B cell (primary cell): ENCODE results near the gene RHEBL1. TPM values are rescaled to one million over a fixed set of nuclear protein-coding genes. Genes with fewer than 3 reads are reported as not detected.

Source experiments
- ATAC-seq: fragments of 200-7000 bp; cut with Tn5 transposase; one replicate; pipeline ENCODE4 v1.10.0; 2021; ENCODE audit warnings: low read depth, mild to moderate bottlenecking, moderate number of reproducible peaks, moderate library complexity
- CTCF ChIA-PET: fragments of 350-600 bp; sonication (Branson Sonifier 250); formaldehyde crosslinking; loops from one replicate; lab custom pipeline; 2021; ENCODE audit warnings: antibody characterized with exemption, inconsistent platforms; lab: Charles Lee
- POLR2A ChIA-PET: fragments of 350-600 bp; sonication (Branson Sonifier 250); formaldehyde crosslinking; loops from one replicate; lab custom pipeline; 2021; ENCODE audit warnings: antibody characterized with exemption; lab: Charles Lee
- DNase-seq: peaks from one replicate; pipeline ENCODE4 v3.0.0; 2013
- H2AFZ ChIP-seq: 2 replicates; pipeline ENCODE4 v1.6.1; 2012; ENCODE audit warnings: mild to moderate bottlenecking, low read depth, low read length; ENCODE audit not compliant: insufficient read depth, poor library complexity, severe bottlenecking
- H3K27ac ChIP-seq, 2 donors: 1 replicate in 1 of 2; 2 replicates in 1 of 2; pipeline ENCODE4 v1.5.1; 2012 to 2013; ENCODE audit warnings: low read length in 2 of 2, mild to moderate bottlenecking in 2 of 2, moderate library complexity in 1 of 2
- H3K27me3 ChIP-seq, 4 experiments: fragments of 200-600 bp in 1 of 4; sonication (generic) in 1 of 4; replicated peaks in 1 of 4; 1 replicate in 2 of 4; 2 replicates in 2 of 4; pipeline versions ENCODE4 v1.6.1 to v1.7.0; 2013 to 2016; ENCODE audit warnings: low read length in 3 of 4, mild to moderate bottlenecking in 2 of 4, mixed read lengths in 1 of 4, moderate library complexity in 1 of 4; ENCODE audit not compliant: insufficient read depth in 4 of 4, control insufficient read depth in 3 of 4; ENCODE audit errors: control extremely low read depth in 1 of 4
- H3K36me3 ChIP-seq, 2 experiments: replicated peaks in 1 of 2; 1 replicate in 1 of 2; 2 replicates in 1 of 2; pipeline versions ENCODE4 v1.6.1 to v1.7.1; 2013; ENCODE audit warnings: low read length in 1 of 2; ENCODE audit not compliant: insufficient read depth in 2 of 2, control insufficient read depth in 1 of 2; ENCODE audit errors: control extremely low read depth in 1 of 2, extremely low read depth in 1 of 2
- H3K4me1 ChIP-seq, 2 donors: fragments of 200-600 bp in 1 of 2; sonication (generic) in 1 of 2; 1 replicate in 1 of 2; 2 replicates in 1 of 2; pipeline versions ENCODE4 v1.5.1 to v1.6.1; 2013 to 2017; ENCODE audit warnings: low read length in 2 of 2; ENCODE audit not compliant: control insufficient read depth in 2 of 2, insufficient read depth in 2 of 2
- H3K4me2 ChIP-seq: replicated peaks from 2 replicates; pipeline ENCODE3; 2012; ENCODE audit warnings: mild to moderate bottlenecking, low read depth, low read length; ENCODE audit not compliant: poor library complexity, severe bottlenecking
- H3K4me3 ChIP-seq, 5 experiments: fragments of 200-600 bp in 1 of 5; sonication (generic) in 1 of 5; 1 replicate in 3 of 5; 2 replicates in 2 of 5; pipeline versions ENCODE4 v1.5.1 to v1.7.0; 2011 to 2016; ENCODE audit warnings: low read length in 4 of 5, mild to moderate bottlenecking in 4 of 5, low read depth in 2 of 5, control low read depth in 1 of 5, moderate library complexity in 1 of 5; ENCODE audit not compliant: insufficient read depth in 1 of 5; ENCODE audit errors: control extremely low read depth in 1 of 5, extremely low read depth in 1 of 5
- H3K79me2 ChIP-seq: fragments of 200-600 bp; sonication (generic); one replicate; pipeline ENCODE4 v1.6.0; 2016; ENCODE audit warnings: low read length; ENCODE audit not compliant: control insufficient read depth, insufficient read depth
- H3K9ac ChIP-seq: fragments of 200-600 bp; sonication (generic); 2 replicates; pipeline ENCODE4 v1.6.1; 2017; ENCODE audit warnings: mild to moderate bottlenecking, low read length, moderate library complexity
- H3K9me3 ChIP-seq, 3 donors: one replicate each; pipeline versions ENCODE4 v1.6.1 to v1.7.1; 2013; ENCODE audit warnings: low read length in 2 of 3; ENCODE audit not compliant: control insufficient read depth in 2 of 3, insufficient read depth in 1 of 3; ENCODE audit errors: control extremely low read depth in 1 of 3
- H4K20me1 ChIP-seq: 2 replicates; pipeline ENCODE4 v1.6.0; 2012; ENCODE audit warnings: mild to moderate bottlenecking, low read length; ENCODE audit not compliant: insufficient read depth, control insufficient read depth, poor library complexity, severe bottlenecking
- H3K27ac Mint-ChIP-seq: one replicate; pipeline ENCODE4 v1.8.0; 2021; ENCODE audit warnings: mixed read lengths
- H3K27me3 Mint-ChIP-seq: one replicate; pipeline ENCODE4 v1.8.0; 2021; ENCODE audit warnings: mixed read lengths
- H3K4me1 Mint-ChIP-seq: one replicate; pipeline ENCODE4 v1.8.0; 2021; ENCODE audit warnings: mixed read lengths
- H3K4me3 Mint-ChIP-seq: one replicate; pipeline ENCODE4 v1.8.0; 2021; ENCODE audit warnings: mixed read lengths
- H3K9me3 Mint-ChIP-seq: one replicate; pipeline ENCODE4 v1.8.0; 2022; ENCODE audit warnings: mixed read lengths; ENCODE audit not compliant: insufficient read depth
- CTCF ChIP-seq: fragments of 200-600 bp; IDR thresholded peaks from one replicate; pipeline ENCODE4 v1.8.0; 2022; ENCODE audit warnings: antibody characterized with exemption, mild to moderate bottlenecking
- EZH2 ChIP-seq: IDR thresholded peaks from 2 replicates; pipeline ENCODE4 v1.6.1; 2012; ENCODE audit warnings: borderline replicate concordance, low read depth, mild to moderate bottlenecking, moderate library complexity, low read length; ENCODE audit not compliant: insufficient read depth, poor library complexity, severe bottlenecking
- WGBS: methylation state at CpG from one replicate; pipeline ENCODE4 v1.1.5; 2013; ENCODE audit warnings: missing lambda C conversion rate; ENCODE audit not compliant: insufficient coverage; 5-methylcytosine and 5-hydroxymethylcytosine counted together
- intact Hi-C: fragments of 100-400 bp; cut with micrococcal nuclease; formaldehyde crosslinking; loops from one replicate; pipeline ENCODE4 v1.10.0; 2022
- polyA plus RNA-seq: library from polyadenylated mRNA; depleted of rRNA; stranded (reverse); fragments of >200 nt; gene quantifications from 2 replicates; pipeline ENCODE4 v1.2.3, GENCODE V29; 2012
- total RNA-seq, 2 donors: library from RNA; stranded (reverse); fragments of 120-200 nt in 1 of 2; gene quantifications; 1 replicate in 1 of 2; 2 replicates in 1 of 2; pipeline versions ENCODE4 v1.2.3 to v1.2.4, GENCODE V29; 2013 to 2022

The RHEBL1 gene
- total and polyA plus RNA-seq, 2 donors (not counting 1 experiment from before 2014, with no cell fraction given), result 3.0 to 6.1 TPM

GRCh38 chr12:49043856-49044258 lies 25.9 kb downstream of the RHEBL1 start:
- Histone ChIP-seq H4K20me1 (peaks cover 41% of the 10 kb centered on the region), H3K79me2 (peaks cover 44% of the 10 kb centered on the region), H3K27ac (no peak overlapping the region), H3K9me3 (no peaks in the 10 kb centered on the region), H3K9ac (no peak overlapping the region), H3K4me2 (no peak overlapping the region), H3K27me3 (no peaks in the 10 kb centered on the region), H3K36me3 (peaks cover 2 to 96% of the 10 kb centered on the region in 2 experiments), H2AFZ (no peak overlapping the region), H3K4me3 (no peak overlapping the region), H3K4me1 (no peaks in the 10 kb centered on the region)
- Mint-ChIP-seq H3K4me1 (peaks cover 2% of the 10 kb centered on the region), H3K27ac (peak overlapping the region; percentile 3), H3K27me3 (no peaks in the 10 kb centered on the region), H3K4me3 (no peak overlapping the region), H3K9me3 (no peaks in the 10 kb centered on the region)
- ATAC-seq, result peak; percentile 78
- POLR2A ChIA-PET, result no interaction called here
- WGBS, result 48% methylated on average over 8 of the region's 11 CpGs
- intact Hi-C loops, result no loop called here
- peak; percentile 80 for TF ChIP-seq CTCF
- no peak for TF ChIP-seq EZH2
- DNase-seq, result peak; percentile 79
- CTCF ChIA-PET, result interaction anchor here (0.6 to 4.2 kb wide), 17 partner anchors 9 to 190 kb away, joined by 3 to 25 read pairs (median 4); partner anchors contain the start of genes DDN, FKBP11 and RHEBL1

- no peak overlapping the region for H3K4me2 ChIP-seq
- H3K9ac ChIP-seq, result no peak overlapping the region
- H3K4me1 Mint-ChIP-seq, result peaks cover 2% of the 10 kb centered on the region
- no peaks in the 10 kb centered on the region for H3K27me3 ChIP-seq
- H3K4me1 ChIP-seq, result no peaks in the 10 kb centered on the region
- intact Hi-C loops, result no loop called here
- DNase-seq, result no peak
- peaks cover 42% of the 10 kb centered on the region for H3K79me2 ChIP-seq
- ATAC-seq, result no peak
- H4K20me1 ChIP-seq, result peaks cover 38% of the 10 kb centered on the region
- H3K4me3 ChIP-seq, result no peak overlapping the region
- 98% methylated on average over 4 of the region's 4 CpGs for WGBS
- no peaks in the 10 kb centered on the region for H3K27me3 Mint-ChIP-seq
- H2AFZ ChIP-seq, result no peak overlapping the region
- ChIA-PET POLR2A (no interaction called here), CTCF (interaction anchor here (0.6 to 4.2 kb wide), 16 partner anchors 9 to 190 kb away, joined by 3 to 25 read pairs (median 4); partner anchors contain the start of genes DDN and FKBP11)
- H3K27ac Mint-ChIP-seq, result no peak overlapping the region
- TF ChIP-seq CTCF (no peak), EZH2 (no peak)
- H3K9me3 ChIP-seq, result no peaks in the 10 kb centered on the region
- H3K9me3 Mint-ChIP-seq, result no peaks in the 10 kb centered on the region
- no peak overlapping the region for H3K27ac ChIP-seq
- no peak overlapping the region for H3K4me3 Mint-ChIP-seq
- peaks cover 2 to 95% of the 10 kb centered on the region in 2 experiments for H3K36me3 ChIP-seq
These were observed 26.5 kb downstream of the RHEBL1 start for GRCh38 chr12:49043241-49043640.
